Kidney (tissue), 14 donors: ENCODE results near the gene HSBP1L1. TPM values are rescaled to one million over a fixed set of nuclear protein-coding genes. Genes with fewer than 3 reads are reported as not detected.

Experiments
- DNase-seq, 5 donors: peaks; one replicate each; pipeline ENCODE4 v3.0.0-alpha.2; 2013 to 2020
- FAIRE-seq: peaks from 2 replicates; lab custom pipeline; 2012; peaks lifted over from hg19 to GRCh38; lab: Jason Lieb, UNC
- H3K27ac ChIP-seq, 2 donors: one replicate each; pipeline ENCODE4 v1.7.0; 2013; ENCODE audit warnings: low read depth in 2 of 2, low read length in 2 of 2, inconsistent platforms in 1 of 2
- H3K27me3 ChIP-seq: one replicate; pipeline ENCODE4 v1.7.1; 2013; ENCODE audit warnings: low read length, inconsistent platforms; ENCODE audit not compliant: control insufficient read depth, insufficient read depth
- H3K36me3 ChIP-seq, 3 donors: one replicate each; pipeline versions ENCODE4 v1.7.0 to v1.7.1; 2013; ENCODE audit warnings: low read length in 3 of 3, control low read depth in 1 of 3, inconsistent platforms in 1 of 3; ENCODE audit not compliant: insufficient read depth in 3 of 3, control insufficient read depth in 2 of 3
- H3K4me1 ChIP-seq, 3 donors: one replicate each; pipeline versions ENCODE4 v1.7.0 to v1.7.1; 2013; ENCODE audit warnings: low read length in 3 of 3, inconsistent platforms in 1 of 3, low read depth in 1 of 3; ENCODE audit not compliant: control insufficient read depth in 2 of 3, insufficient read depth in 2 of 3
- H3K4me3 ChIP-seq, 3 donors: one replicate each; pipeline versions ENCODE4 v1.7.0 to v1.8.1; 2013; ENCODE audit warnings: low read length in 3 of 3, control low read depth in 1 of 3, inconsistent platforms in 1 of 3
- H3K9ac ChIP-seq, 3 donors: one replicate each; pipeline versions ENCODE4 v1.7.0 to v1.7.1; 2013; ENCODE audit warnings: low read length in 3 of 3, control low read depth in 1 of 3, inconsistent platforms in 1 of 3
- H3K9me3 ChIP-seq, 3 donors: one replicate each; pipeline versions ENCODE4 v1.7.0 to v1.7.1; 2013; ENCODE audit warnings: low read length in 3 of 3, control low read depth in 1 of 3, inconsistent platforms in 1 of 3; ENCODE audit not compliant: control insufficient read depth in 2 of 3, insufficient read depth in 1 of 3
- intact Hi-C: fragments of 100-400 bp; cut with DNase I; formaldehyde crosslinking; loops from one replicate; pipeline ENCODE4 v1.11.1; 2022
- polyA plus RNA-seq: library from polyadenylated mRNA; stranded (reverse); fragments of 350-450 nt; fragmentation: Illumina TruSeq; extraction: RNeasy Lipid Tissue Mini Kit (QIAGEN cat#74804); gene quantifications from one replicate; pipeline ENCODE4 v1.2.3, GENCODE V29; 2014; ENCODE audit warnings: low read depth, low replicate concordance; ENCODE audit not compliant: insufficient read depth
- total RNA-seq: library from RNA; stranded (reverse); fragmentation: NEBNext Ultra II Directional; extraction: Animal tissue kit (Norgen Biotek cat#: 25700); gene quantifications from one replicate; pipeline ENCODE4 v1.2.1, GENCODE V29; 2021
- TF ChIP-seq, protein P1 (sequence below): IDR thresholded peaks from 3 replicates; pipeline ENCODE4 v1.5.1; 2012; ENCODE audit warnings: mild to moderate bottlenecking, moderate library complexity, borderline replicate concordance; ENCODE audit not compliant: insufficient read depth; ENCODE audit errors: extremely low read depth
- donor health status: control.
- donor health status: control.
- donor health status: control.
- donor health status: control.
- donor health status: control.
- donor health status: DM: yes; HTN: yes; CAD: no.
- donor health status: Normal renal cell carcinoma (clear cell type).

Gene HSBP1L1
- total and polyA plus RNA-seq, 2 donors from 2014 or later = 26.0 to 43.6 TPM

DNA sequence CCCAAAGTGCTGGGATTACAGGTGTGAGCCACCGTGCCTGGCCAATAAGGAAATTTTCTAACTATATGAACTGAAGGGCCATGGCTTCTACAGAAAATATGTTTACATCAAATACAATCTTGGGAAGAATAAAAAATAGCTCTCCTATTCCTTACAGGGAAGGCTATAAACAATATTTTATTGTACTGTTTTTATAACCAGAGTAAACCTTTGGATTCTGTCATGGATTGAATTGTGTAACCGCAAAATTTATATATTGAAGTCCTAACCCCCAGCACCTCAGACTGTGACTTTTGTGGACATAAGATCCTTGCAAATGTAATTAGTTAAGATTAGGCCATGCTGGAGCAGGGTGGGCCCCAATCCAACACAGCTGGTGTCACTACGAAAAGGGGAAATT lies 8.3 kb downstream of the HSBP1L1 start:
- TF ChIP-seq, protein P1, sequence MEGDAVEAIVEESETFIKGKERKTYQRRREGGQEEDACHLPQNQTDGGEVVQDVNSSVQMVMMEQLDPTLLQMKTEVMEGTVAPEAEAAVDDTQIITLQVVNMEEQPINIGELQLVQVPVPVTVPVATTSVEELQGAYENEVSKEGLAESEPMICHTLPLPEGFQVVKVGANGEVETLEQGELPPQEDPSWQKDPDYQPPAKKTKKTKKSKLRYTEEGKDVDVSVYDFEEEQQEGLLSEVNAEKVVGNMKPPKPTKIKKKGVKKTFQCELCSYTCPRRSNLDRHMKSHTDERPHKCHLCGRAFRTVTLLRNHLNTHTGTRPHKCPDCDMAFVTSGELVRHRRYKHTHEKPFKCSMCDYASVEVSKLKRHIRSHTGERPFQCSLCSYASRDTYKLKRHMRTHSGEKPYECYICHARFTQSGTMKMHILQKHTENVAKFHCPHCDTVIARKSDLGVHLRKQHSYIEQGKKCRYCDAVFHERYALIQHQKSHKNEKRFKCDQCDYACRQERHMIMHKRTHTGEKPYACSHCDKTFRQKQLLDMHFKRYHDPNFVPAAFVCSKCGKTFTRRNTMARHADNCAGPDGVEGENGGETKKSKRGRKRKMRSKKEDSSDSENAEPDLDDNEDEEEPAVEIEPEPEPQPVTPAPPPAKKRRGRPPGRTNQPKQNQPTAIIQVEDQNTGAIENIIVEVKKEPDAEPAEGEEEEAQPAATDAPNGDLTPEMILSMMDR = no peak
- H3K9ac ChIP-seq = no peak overlapping the region
- FAIRE-seq = no peak
- H3K4me3 ChIP-seq = no peak overlapping the region
- no peaks in the 10 kb centered on the region for H3K4me1 ChIP-seq
- H3K27ac ChIP-seq = peak overlapping the region; percentile 22 to 68
- H3K9me3 ChIP-seq = no peaks in the 10 kb centered on the region
- no peak for DNase-seq
- peaks cover 2 to 40% (median 12%) of the 10 kb centered on the region in 3 donors for H3K36me3 ChIP-seq
- H3K27me3 ChIP-seq = no peaks in the 10 kb centered on the region
- intact Hi-C loops = no loop called here

DNA sequence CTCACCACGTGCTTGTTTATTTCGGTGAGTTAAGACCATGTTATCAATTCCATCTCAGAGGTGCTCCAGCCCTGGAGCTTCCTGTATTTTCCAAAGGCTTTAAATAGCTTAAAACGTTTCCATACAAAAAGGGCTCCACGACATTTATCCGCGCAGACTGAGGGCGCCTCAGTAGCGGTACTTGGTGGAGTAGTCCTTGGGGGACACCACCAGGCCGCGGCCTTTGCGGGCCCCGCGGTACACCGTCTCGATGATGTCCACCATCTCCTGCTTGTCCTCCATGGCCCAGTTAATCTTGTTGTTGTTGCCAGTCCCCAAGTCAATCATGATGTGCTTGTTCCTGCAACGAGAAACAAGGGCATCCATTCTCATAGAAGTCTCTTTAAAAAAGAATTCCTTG lies 9.1 kb downstream of the HSBP1L1 start:
- no peak overlapping the region for H3K9ac ChIP-seq
- H3K9me3 ChIP-seq = no peaks in the 10 kb centered on the region
- no peak overlapping the region for H3K27ac ChIP-seq
- H3K36me3 ChIP-seq = peaks cover 2 to 34% (median 12%) of the 10 kb centered on the region in 3 donors
- no peak for DNase-seq
- no peaks in the 10 kb centered on the region for H3K4me1 ChIP-seq
- TF ChIP-seq, protein P1 = no peak
- no peak overlapping the region for H3K4me3 ChIP-seq
- H3K27me3 ChIP-seq = no peaks in the 10 kb centered on the region
- no peak for FAIRE-seq
- intact Hi-C loops = no loop called here

GRCh38 chr18:79974025-79974654 lies 9.7 kb downstream of the HSBP1L1 start:
- TF ChIP-seq, protein P1 = no peak
- Histone ChIP-seq H3K4me1 (no peaks in the 10 kb centered on the region), H3K4me3 (no peak overlapping the region), H3K9ac (no peak overlapping the region), H3K36me3 (peaks cover 2 to 35% (median 12%) of the 10 kb centered on the region in 3 donors), H3K27me3 (no peaks in the 10 kb centered on the region), H3K9me3 (no peaks in the 10 kb centered on the region), H3K27ac (no peak overlapping the region)
- DNase-seq (no peak), FAIRE-seq (no peak)
- intact Hi-C loops = no loop called here
